HEK293 (cell line): ENCODE results near the gene UBQLN1.
A peak's percentile ranks its signal among the peaks of the same experiment; 100 is the strongest.

Experiments
- CTCF ChIA-PET: fragments of 350-600 bp; formaldehyde crosslinking; extraction: SDS; loops from one replicate; lab custom pipeline; 2021; ENCODE audit warnings: antibody characterized with exemption; lab: Yijun Ruan, JAX
- POLR2A ChIA-PET: fragments of 300-600 bp; formaldehyde crosslinking; extraction: SDS; loops from one replicate; lab custom pipeline; 2020; ENCODE audit warnings: antibody characterized with exemption, inconsistent platforms; lab: Yijun Ruan, JAX
- H3K27ac ChIP-seq: fragments of 200-500 bp; sonication (Bioruptor generic); 2 replicates; pipeline ENCODE4 v1.5.1; 2014; ENCODE audit warnings: low read depth, low read length, control low read depth, inconsistent platforms; ENCODE audit errors: extremely low read depth
- H3K36me3 ChIP-seq, 2 experiments: fragments of 200-500 bp in 1 of 2; sonication (Bioruptor generic) in 1 of 2; 1 replicate in 1 of 2; 2 replicates in 1 of 2; pipeline ENCODE4 v1.5.1; 2014 to 2017; ENCODE audit warnings: inconsistent platforms in 2 of 2, low read length in 2 of 2; ENCODE audit not compliant: control insufficient read depth in 2 of 2, insufficient read depth in 1 of 2
- H3K4me1 ChIP-seq: fragments of 200-500 bp; sonication (Bioruptor generic); 2 replicates; pipeline ENCODE4 v1.5.1; 2014; ENCODE audit warnings: mild to moderate bottlenecking, low read length, inconsistent platforms; ENCODE audit not compliant: control insufficient read depth, insufficient read depth
- H3K4me3 ChIP-seq: 2 replicates; pipeline ENCODE4 v1.5.1; 2011; ENCODE audit warnings: low read depth, mild to moderate bottlenecking, control low read depth, low read length, moderate library complexity
- H3K9me3 ChIP-seq: fragments of 200-500 bp; sonication (Bioruptor generic); 2 replicates; pipeline ENCODE4 v1.5.1; 2014; ENCODE audit warnings: low read depth, low read length, inconsistent platforms; ENCODE audit not compliant: control insufficient read depth, insufficient read depth
- KLF1 ChIP-seq: fragments of 450-650 bp; formaldehyde crosslinking; IDR thresholded peaks from 2 replicates; pipeline ENCODE4 v1.5.1; 2016; ENCODE audit warnings: missing biosample characterization, missing genetic modification characterization
- KLF17 ChIP-seq: fragments of 450-650 bp; formaldehyde crosslinking; IDR thresholded peaks from 2 replicates; pipeline ENCODE4 v1.5.1; 2016; ENCODE audit warnings: missing biosample characterization, missing genetic modification characterization
- KLF9 ChIP-seq: fragments of 450-650 bp; formaldehyde crosslinking; IDR thresholded peaks from 2 replicates; pipeline ENCODE4 v1.5.1; 2016; ENCODE audit warnings: missing biosample characterization, missing genetic modification characterization, low read depth
- RBAK ChIP-seq: fragments of 450-650 bp; formaldehyde crosslinking; IDR thresholded peaks from 2 replicates; pipeline ENCODE4 v1.5.1; 2016; ENCODE audit warnings: missing biosample characterization, missing genetic modification characterization
- YY2 ChIP-seq: fragments of 450-650 bp; formaldehyde crosslinking; IDR thresholded peaks from 2 replicates; pipeline ENCODE4 v1.5.1; 2016; ENCODE audit warnings: missing biosample characterization, missing genetic modification characterization
- ZBTB49 ChIP-seq: fragments of 450-650 bp; formaldehyde crosslinking; IDR thresholded peaks from 2 replicates; pipeline ENCODE4 v1.5.1; 2016; ENCODE audit warnings: missing biosample characterization, missing genetic modification characterization, low read depth
- ZNF146 ChIP-seq: fragments of 450-650 bp; formaldehyde crosslinking; IDR thresholded peaks from 2 replicates; pipeline ENCODE4 v1.5.1; 2016; ENCODE audit warnings: missing biosample characterization, missing genetic modification characterization
- ZNF155 ChIP-seq: fragments of 450-650 bp; formaldehyde crosslinking; IDR thresholded peaks from 2 replicates; pipeline ENCODE4 v1.5.1; 2016; ENCODE audit warnings: missing biosample characterization, missing genetic modification characterization
- ZNF26 ChIP-seq: fragments of 450-650 bp; formaldehyde crosslinking; IDR thresholded peaks from 2 replicates; pipeline ENCODE4 v1.5.1; 2016; ENCODE audit warnings: missing biosample characterization, missing genetic modification characterization
- ZNF37A ChIP-seq: fragments of 450-650 bp; IDR thresholded peaks from 2 replicates; pipeline ENCODE4 v1.5.1; 2018; ENCODE audit warnings: missing biosample characterization, missing genetic modification characterization
- ZNF449 ChIP-seq: fragments of 450-650 bp; formaldehyde crosslinking; IDR thresholded peaks from 2 replicates; pipeline ENCODE4 v1.5.1; 2017; ENCODE audit warnings: missing biosample characterization, mild to moderate bottlenecking, missing genetic modification characterization, moderate library complexity
- ZNF501 ChIP-seq: fragments of 450-650 bp; formaldehyde crosslinking; IDR thresholded peaks from 2 replicates; pipeline ENCODE4 v1.5.1; 2016; ENCODE audit warnings: missing biosample characterization, missing genetic modification characterization
- ZNF571 ChIP-seq: fragments of 450-650 bp; formaldehyde crosslinking; IDR thresholded peaks from 2 replicates; pipeline ENCODE4 v1.5.0; 2017; ENCODE audit warnings: missing biosample characterization, missing genetic modification characterization
- ZNF658 ChIP-seq: fragments of 450-650 bp; formaldehyde crosslinking; IDR thresholded peaks from 2 replicates; pipeline ENCODE4; 2016; ENCODE audit warnings: missing biosample characterization, missing genetic modification characterization
- ZNF664 ChIP-seq: fragments of 450-650 bp; formaldehyde crosslinking; IDR thresholded peaks from 2 replicates; pipeline ENCODE4 v1.5.1; 2016; ENCODE audit warnings: missing biosample characterization, missing genetic modification characterization
- ZNF785 ChIP-seq: fragments of 450-650 bp; formaldehyde crosslinking; IDR thresholded peaks from 2 replicates; pipeline ENCODE4 v1.5.1; 2016; ENCODE audit warnings: missing biosample characterization, missing genetic modification characterization
- ZNF791 ChIP-seq: fragments of 450-650 bp; formaldehyde crosslinking; IDR thresholded peaks from 2 replicates; pipeline ENCODE4 v1.5.1; 2016; ENCODE audit warnings: missing biosample characterization, missing genetic modification characterization
- TF ChIP-seq, protein P1 (sequence below): fragments of 450-650 bp; formaldehyde crosslinking; IDR thresholded peaks from 2 replicates; pipeline ENCODE4 v1.5.0; 2017; ENCODE audit warnings: missing biosample characterization, missing genetic modification characterization, borderline replicate concordance

Gene UBQLN1

GRCh38 chr9:83652433-83652832 is 55.3 kb downstream of the UBQLN1 start (continued):
- TF ChIP-seq ZNF785 (tag by site-specific recombination) (no peak), KLF17 (tag by site-specific recombination) (no peak), KLF1 (tag by site-specific recombination) (no peak), KLF9 (tag by site-specific recombination) (no peak), ZNF501 (tag by site-specific recombination) (no peak)
- TF ChIP-seq, all 188 proteins: peak for 0

- Histone ChIP-seq H3K4me3 (no peak overlapping the region), H3K9me3 (no peaks in the 10 kb centered on the region), H3K4me1 (no peaks in the 10 kb centered on the region), H3K36me3 (peaks cover 0 to 68% of the 10 kb centered on the region in 2 experiments; a peak in 2 of 3 replicates), H3K27ac (no peak overlapping the region)
- ChIA-PET CTCF (interaction anchor here (0.7 to 3.0 kb wide), 2 partner anchors 10 to 29 kb away, joined by 4 to 14 read pairs; partner anchors contain the start of gene IDNK), POLR2A (no interaction called here)
- no peak for TF ChIP-seq RBAK (tag by site-specific recombination)
- TF ChIP-seq YY2, result no peak
- peak; percentile 44; the same call in 1 of the 2 replicates for TF ChIP-seq ZNF146 (tag by site-specific recombination)
- TF ChIP-seq ZNF37A (tag by site-specific recombination), result no peak
- no peak for TF ChIP-seq ZNF449 (tag by site-specific recombination)
- TF ChIP-seq, protein P1, sequence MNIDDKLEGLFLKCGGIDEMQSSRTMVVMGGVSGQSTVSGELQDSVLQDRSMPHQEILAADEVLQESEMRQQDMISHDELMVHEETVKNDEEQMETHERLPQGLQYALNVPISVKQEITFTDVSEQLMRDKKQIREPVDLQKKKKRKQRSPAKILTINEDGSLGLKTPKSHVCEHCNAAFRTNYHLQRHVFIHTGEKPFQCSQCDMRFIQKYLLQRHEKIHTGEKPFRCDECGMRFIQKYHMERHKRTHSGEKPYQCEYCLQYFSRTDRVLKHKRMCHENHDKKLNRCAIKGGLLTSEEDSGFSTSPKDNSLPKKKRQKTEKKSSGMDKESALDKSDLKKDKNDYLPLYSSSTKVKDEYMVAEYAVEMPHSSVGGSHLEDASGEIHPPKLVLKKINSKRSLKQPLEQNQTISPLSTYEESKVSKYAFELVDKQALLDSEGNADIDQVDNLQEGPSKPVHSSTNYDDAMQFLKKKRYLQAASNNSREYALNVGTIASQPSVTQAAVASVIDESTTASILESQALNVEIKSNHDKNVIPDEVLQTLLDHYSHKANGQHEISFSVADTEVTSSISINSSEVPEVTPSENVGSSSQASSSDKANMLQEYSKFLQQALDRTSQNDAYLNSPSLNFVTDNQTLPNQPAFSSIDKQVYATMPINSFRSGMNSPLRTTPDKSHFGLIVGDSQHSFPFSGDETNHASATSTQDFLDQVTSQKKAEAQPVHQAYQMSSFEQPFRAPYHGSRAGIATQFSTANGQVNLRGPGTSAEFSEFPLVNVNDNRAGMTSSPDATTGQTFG (tag by site-specific recombination), result no peak
- no peak for TF ChIP-seq ZNF791
- TF ChIP-seq, all 188 proteins: peak for 1
These were observed 56.2 kb downstream of the UBQLN1 start for GRCh38 chr9:83651558-83651957.

GRCh38 chr9:83649515-83649914 is 58.2 kb downstream of the UBQLN1 start:
- Histone ChIP-seq H3K4me1 (no peaks in the 10 kb centered on the region), H3K9me3 (no peaks in the 10 kb centered on the region), H3K4me3 (no peak overlapping the region), H3K36me3 (peaks cover 0 to 55% of the 10 kb centered on the region in 2 experiments; a peak in 2 of 3 replicates), H3K27ac (no peak overlapping the region)
- POLR2A ChIA-PET, result no interaction called here
- CTCF ChIA-PET, result interaction anchor here (0.6 to 3.0 kb wide), 25 partner anchors 8 to 714 kb away, joined by 3 to 36 read pairs (median 4); partner anchors contain the start of gene KIF27
- no peak for TF ChIP-seq ZNF658
- TF ChIP-seq KLF17 (tag by site-specific recombination), result no peak
- TF ChIP-seq ZNF664, result no peak
- TF ChIP-seq ZNF155 (tag by site-specific recombination), result no peak
- TF ChIP-seq ZNF26 (tag by site-specific recombination), result no peak
- TF ChIP-seq ZNF571 (tag by site-specific recombination), result no peak
- TF ChIP-seq ZBTB49 (tag by site-specific recombination), result no peak
- TF ChIP-seq, all 188 proteins: peak for 0
